HPDE6-E6E7 (cell line): ENCODE data around the gene TRIM5.
A peak's percentile ranks its signal among the peaks of the same experiment; 100 is the strongest.

Experiments used
- DNase-seq: peaks from one replicate; pipeline ENCODE4 v3.0.0; 2011; ENCODE audit warnings: missing footprints; ENCODE audit errors: extremely low spot score

Gene TRIM5

GRCh38 chr11:5624489-5625279 lies 60.2 kb downstream of the TRIM5 start, which contains the start of gene TRIM34:
TRIM34 (plus strand) TSS chr11:5625001; CDS start chr11:5632332, 7,331 bp downstream.
- DNase-seq, result peak; percentile 88

DNA sequence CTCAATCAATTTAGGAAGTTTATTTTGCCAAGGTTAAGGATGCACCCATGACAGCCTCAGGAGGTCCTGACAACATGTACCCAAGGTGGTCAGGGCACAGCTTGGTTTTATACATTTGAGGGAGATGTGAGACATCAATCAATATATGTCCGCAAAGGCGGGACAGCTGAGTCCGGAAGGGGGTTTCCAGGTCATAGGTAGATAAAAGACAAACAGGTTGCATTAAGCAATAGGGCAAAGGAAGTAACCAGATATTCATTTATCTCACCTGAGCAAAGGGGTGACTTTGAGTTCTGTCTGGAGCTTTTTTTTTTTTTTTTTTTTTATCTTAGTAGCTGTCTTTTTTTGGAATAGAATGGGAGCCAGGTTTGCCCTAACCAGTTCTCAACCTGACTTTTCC lies 62.1 kb downstream of the TRIM5 start:
- DNase-seq, result no peak

DNA sequence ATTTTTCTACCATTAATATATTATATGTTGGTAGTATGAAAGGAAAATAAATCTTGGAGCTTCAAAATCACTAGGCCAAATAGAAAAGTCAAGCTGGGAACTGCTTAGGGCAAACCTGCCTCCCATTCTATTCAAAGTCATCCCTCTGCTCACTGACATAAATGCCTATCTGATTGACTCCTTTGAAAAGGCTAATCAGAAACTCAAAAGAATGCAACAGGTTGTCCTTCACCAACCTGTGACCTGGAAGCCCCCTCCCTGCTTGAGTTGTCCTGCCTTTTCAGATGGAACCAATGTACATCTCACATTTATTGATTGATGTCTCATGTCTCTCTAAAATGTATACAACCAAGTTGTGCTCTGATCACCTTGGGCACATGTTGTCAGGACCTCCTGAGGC lies 63.3 kb downstream of the TRIM5 start:
- DNase-seq, result no peak

DNA sequence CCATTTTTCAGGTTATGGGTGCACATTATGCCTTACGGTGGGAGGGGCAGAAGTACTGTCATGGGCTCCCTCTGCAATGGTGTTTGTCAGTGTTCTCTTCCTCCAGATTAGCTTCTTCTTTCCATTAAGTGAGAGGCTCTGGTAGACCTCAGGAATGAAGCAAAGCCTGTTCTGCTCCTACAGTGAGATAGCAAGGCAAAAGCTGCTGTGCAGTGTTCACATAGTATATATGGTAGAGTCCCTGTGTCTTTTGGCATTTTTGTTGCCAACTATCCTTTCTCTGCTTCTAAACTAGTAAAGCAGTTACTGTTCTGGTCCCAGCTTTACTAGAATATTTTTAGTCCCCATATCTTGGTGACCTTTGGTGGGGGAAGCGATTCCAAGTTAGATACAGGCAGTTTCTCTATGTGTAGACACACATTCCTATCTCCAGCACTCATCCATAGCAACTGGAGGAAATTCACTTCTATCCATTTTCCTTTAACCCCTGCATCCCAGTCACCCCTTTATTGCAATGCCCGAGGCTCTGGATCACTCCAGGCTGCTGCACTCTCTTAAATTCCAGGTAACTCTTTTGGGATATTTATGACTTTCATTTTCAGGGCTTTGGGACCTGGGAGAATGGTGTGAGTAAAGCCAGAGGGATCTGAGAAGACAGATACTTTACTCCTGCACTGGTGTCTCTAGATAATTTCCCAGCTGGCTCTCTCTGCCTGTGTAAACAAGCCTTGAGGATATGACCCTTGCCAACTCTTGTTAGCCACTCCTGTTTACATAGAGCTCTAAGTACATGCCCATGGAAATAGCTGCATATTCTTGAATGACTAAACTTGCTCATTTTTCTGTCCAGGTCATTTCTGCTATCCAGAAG lies 64.0 kb downstream of the TRIM5 start:
- DNase-seq, result peak; percentile 69

DNA sequence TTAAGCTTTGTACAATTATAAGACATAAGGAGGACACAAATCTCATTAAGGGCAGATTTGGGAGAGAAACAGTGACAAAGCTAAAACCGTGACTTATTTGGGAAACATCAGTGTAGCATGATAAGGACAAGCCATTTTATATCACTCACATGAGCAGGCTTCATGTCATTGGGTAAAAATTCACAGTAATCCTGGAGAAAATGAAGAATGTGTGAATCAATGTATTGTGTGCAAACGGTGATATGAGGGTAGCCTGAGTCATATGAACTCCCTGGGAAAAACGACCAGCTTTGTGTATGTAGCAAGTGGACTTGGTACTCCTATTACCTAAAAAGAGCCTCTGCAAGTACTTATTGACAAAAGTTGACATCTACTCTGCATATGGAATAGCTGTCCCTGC lies 66.1 kb downstream of the TRIM5 start:
- peak; percentile 42 for DNase-seq
